Fibroblast of pulmonary artery (primary cell): ENCODE data around the gene ARAP3.

Experiments
- DNase-seq: peaks from one replicate; pipeline ENCODE4 v3.0.0-alpha.2; 2010; ENCODE audit warnings: low read depth
- H3K4me3 ChIP-seq: replicated peaks from 2 replicates; pipeline ENCODE4 v1.5.1; 2011; ENCODE audit warnings: low read depth, mild to moderate bottlenecking, control low read depth, low read length, moderate library complexity
- CTCF ChIP-seq: IDR thresholded peaks from 2 replicates; pipeline ENCODE4 v1.5.1; 2011; ENCODE audit warnings: mild to moderate bottlenecking, control low read depth, low read length, inconsistent platforms; ENCODE audit errors: missing control alignments

ARAP3 gene

DNA sequence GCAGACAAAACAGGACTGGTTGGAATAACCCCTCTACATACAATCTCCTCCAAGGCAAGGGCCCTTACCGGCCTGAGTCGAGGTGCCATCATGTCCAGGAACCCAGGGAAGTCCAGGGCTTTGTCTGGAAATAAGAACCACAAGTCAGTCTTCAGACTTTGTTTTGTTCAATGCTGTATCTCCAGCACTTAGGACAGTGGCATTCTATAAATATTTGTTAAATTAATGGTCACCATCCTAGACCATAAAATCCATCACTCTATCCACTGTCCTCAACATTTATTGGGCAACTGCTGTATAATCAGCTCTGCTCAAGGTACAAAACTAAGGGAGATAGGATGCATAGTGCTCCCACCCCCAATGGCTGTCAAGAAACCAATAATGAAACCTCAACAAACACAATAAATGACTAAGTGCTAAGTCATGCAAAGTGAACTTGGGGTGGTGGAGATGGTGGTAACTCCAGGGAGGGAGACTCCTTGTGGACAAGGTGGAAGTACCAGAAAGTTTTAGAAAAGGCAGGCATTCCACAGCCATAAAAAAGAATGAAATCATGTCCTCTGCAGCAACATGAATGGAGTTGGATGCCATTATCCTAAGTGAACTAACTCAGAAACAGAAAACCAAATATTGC, 40.3 kb downstream of the ARAP3 start:
- peak; percentile 69 for DNase-seq
- H3K4me3 ChIP-seq: no peak overlapping the region
- peak; percentile 39 for TF ChIP-seq CTCF

GRCh38 chr5:141640698-141641097, 41.3 kb downstream of the ARAP3 start:
- H3K4me3 ChIP-seq: no peak overlapping the region
- TF ChIP-seq CTCF: no peak
- no peak for DNase-seq

DNA sequence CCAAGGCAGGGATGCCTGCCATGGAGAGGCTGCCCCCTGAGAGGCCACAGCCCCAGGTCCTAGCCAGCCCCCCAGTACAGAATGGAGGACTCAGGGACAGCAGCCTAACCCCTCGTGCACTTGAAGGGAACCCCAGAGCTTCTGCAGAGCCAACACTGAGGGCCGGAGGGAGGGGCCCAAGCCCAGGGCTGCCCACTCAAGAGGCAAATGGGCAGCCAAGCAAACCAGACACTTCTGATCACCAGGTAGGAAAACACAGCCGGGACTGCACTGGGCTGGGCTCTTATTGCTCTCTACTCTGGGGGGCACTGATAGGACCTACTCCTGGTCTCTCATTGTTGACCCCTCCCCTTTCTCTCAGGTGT, 42.0 kb downstream of the ARAP3 start:
- DNase-seq: no peak
- no peak for TF ChIP-seq CTCF
- H3K4me3 ChIP-seq: no peak overlapping the region

DNA sequence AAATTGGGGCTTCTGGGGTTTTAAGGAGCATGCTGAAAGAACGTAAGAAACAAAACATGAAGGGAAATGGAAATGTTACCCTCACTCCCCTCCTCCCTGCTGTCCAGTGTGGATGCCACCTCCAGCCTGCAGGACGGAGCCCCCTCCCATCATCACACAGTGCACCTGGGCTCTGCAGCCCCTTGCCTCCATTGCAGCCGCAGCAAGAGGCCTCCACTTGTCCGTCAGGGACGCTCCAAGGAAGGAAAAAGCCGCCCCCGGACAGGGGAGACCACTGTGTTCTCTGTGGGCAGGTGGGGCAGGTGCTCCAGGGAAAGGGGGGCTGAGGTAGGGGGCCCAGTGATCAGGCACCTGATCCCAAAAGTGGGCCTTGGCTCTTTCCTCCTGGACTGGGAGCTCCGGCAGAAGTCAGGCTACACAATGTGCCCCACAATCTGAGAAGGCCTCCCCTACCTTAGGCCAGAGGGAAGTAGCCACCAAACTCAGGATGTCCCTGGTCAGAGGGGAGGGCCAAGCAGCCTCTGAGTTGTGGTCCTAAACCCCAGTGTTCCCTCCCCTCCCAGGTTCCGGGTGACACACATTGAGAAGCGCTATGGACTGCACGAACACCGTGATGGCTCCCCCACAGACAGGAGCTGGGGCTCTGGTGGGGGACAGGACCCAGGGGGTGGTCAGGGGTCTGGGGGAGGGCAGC, 42.5 kb downstream of the ARAP3 start:
- H3K4me3 ChIP-seq: no peak overlapping the region
- DNase-seq: no peak
- TF ChIP-seq CTCF: no peak

- no peak for DNase-seq
- H3K4me3 ChIP-seq: no peak overlapping the region
- no peak for TF ChIP-seq CTCF
Measured at GRCh38 chr5:141638771-141639170, 43.3 kb downstream of the ARAP3 start.

DNA sequence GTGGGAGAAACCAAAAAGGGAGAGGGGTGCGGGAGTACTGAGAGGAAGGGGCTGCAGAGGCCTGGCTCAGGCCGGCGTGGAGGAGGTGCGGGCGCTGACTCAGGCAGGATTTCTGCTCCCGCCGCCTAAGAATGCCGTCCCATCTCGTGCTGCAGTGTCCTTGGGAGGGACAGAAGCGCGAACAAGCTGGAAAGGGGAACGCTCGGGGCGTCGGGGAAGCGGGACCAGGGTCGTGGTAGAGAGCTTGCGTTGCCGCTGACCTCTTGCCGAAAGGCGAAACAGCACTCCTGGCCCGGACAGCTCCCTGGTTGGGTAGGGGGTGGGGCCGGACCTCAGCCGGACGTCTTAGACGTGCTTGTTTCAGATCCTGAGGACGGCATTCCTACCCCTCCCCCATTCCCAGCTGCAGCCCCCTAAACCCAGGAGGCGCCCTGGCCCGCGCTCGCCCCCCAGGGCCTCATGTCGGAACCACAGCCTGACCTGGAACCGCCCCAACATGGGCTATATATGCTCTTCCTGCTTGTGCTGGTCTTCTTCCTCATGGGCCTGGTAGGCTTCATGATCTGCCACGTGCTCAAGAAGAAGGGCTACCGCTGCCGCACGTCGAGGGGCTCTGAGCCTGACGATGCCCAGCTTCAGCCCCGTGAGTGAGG, 44.1 kb downstream of the ARAP3 start:
- peak overlapping the region; percentile 98 for H3K4me3 ChIP-seq
- TF ChIP-seq CTCF: peak; percentile 19
- DNase-seq: peak; percentile 57
